Caki2 (cell line): ENCODE measurements around the gene ATP8B4. TPM values are rescaled to one million over a fixed set of nuclear protein-coding genes. Genes with fewer than 3 reads are reported as not detected.

Source experiments
- DNase-seq: peaks from one replicate; pipeline ENCODE4 v3.0.0-alpha.2; 2015; ENCODE audit warnings: low read depth
- in situ Hi-C: cut with HindIII; loops from 2 replicates; pipeline ENCODE4 v1.10.0; 2016; ENCODE audit warnings: low sequenced_read_pairs, low pct_unique_long_range_greater_than_20kb, mixed read lengths
- total RNA-seq: library from RNA; depleted of rRNA; stranded (reverse); fragments of >200 nt; shearing (Covaris generic); gene quantifications from 2 replicates; pipeline ENCODE4 v1.2.3, GENCODE V29; 2014; ENCODE audit warnings: low replicate concordance

ATP8B4 gene
- total RNA-seq, 1 experiment from 2014 or later, result not detected

GRCh38 chr15:49934487-49934886, 184.5 kb downstream of the ATP8B4 start:
- no peak for DNase-seq
- in situ Hi-C loops, result no loop called here

- in situ Hi-C loops, result no loop called here
- DNase-seq, result no peak
Measured at GRCh38 chr15:49927189-49927861, 191.7 kb downstream of the ATP8B4 start.

GRCh38 chr15:49926740-49927139, 192.3 kb downstream of the ATP8B4 start:
- no peak for DNase-seq
- in situ Hi-C loops, result no loop called here

GRCh38 chr15:49923671-49924070, 195.4 kb downstream of the ATP8B4 start:
- no peak for DNase-seq
- in situ Hi-C loops, result no loop called here

- no peak for DNase-seq
- in situ Hi-C loops, result no loop called here
Measured at GRCh38 chr15:49919034-49919433, 200.0 kb downstream of the ATP8B4 start.

GRCh38 chr15:49918121-49918520, 200.9 kb downstream of the ATP8B4 start:
- no peak for DNase-seq
- in situ Hi-C loops, result no loop called here

GRCh38 chr15:49916998-49917397, 202.0 kb downstream of the ATP8B4 start:
- DNase-seq, result no peak
- in situ Hi-C loops, result no loop called here

GRCh38 chr15:49915822-49916221, 203.2 kb downstream of the ATP8B4 start:
- in situ Hi-C loops, result no loop called here
- no peak for DNase-seq

GRCh38 chr15:49908933-49909295, 210.1 kb downstream of the ATP8B4 start:
- in situ Hi-C loops, result no loop called here
- no peak for DNase-seq

GRCh38 chr15:49908236-49908932, 210.6 kb downstream of the ATP8B4 start:
- DNase-seq, result no peak
- in situ Hi-C loops, result no loop called here

GRCh38 chr15:49906966-49907365, 212.1 kb downstream of the ATP8B4 start:
- in situ Hi-C loops, result no loop called here
- no peak for DNase-seq

GRCh38 chr15:49905221-49905620, 213.8 kb downstream of the ATP8B4 start:
- in situ Hi-C loops, result no loop called here
- DNase-seq, result no peak

- in situ Hi-C loops, result no loop called here
- DNase-seq, result no peak
Measured at GRCh38 chr15:49904296-49904695, 214.7 kb downstream of the ATP8B4 start.

- in situ Hi-C loops, result no loop called here
- DNase-seq, result no peak
Measured at GRCh38 chr15:49902685-49903501, 216.1 kb downstream of the ATP8B4 start.

- no peak for DNase-seq
- in situ Hi-C loops, result no loop called here
Measured at GRCh38 chr15:49901996-49902684, 216.9 kb downstream of the ATP8B4 start.

- in situ Hi-C loops, result no loop called here
- DNase-seq, result no peak
Measured at GRCh38 chr15:49901321-49901720, 217.7 kb downstream of the ATP8B4 start.

GRCh38 chr15:49900903-49901235, 218.2 kb downstream of the ATP8B4 start:
- in situ Hi-C loops, result no loop called here
- DNase-seq, result no peak

GRCh38 chr15:49900006-49900902, 218.8 kb downstream of the ATP8B4 start:
- in situ Hi-C loops, result no loop called here
- DNase-seq, result no peak
